Endothelial cell of umbilical vein (primary cell): Measurements from ENCODE around the gene COL6A2. TPM values are rescaled to one million over a fixed set of nuclear protein-coding genes. Genes with fewer than 3 reads are reported as not detected.
"Not testable (repeated sequence)": the region's sequence is repeated elsewhere in the genome, so short reads cannot be mapped to it uniquely, and the experiment has no call there.

ENCODE experiments used
- BruUV-seq: library from RNA; stranded (reverse); fragments of 400-500 nt; replicated peaks from 2 replicates; lab custom pipeline; 2021; lab: Mats Ljungman, UMichigan
- CTCF ChIA-PET: fragments of 300-600, 350-600 bp; sonication (Branson Sonifier 250); formaldehyde crosslinking; loops from one replicate; lab custom pipeline; 2021; ENCODE audit warnings: antibody characterized with exemption, inconsistent platforms; lab: Charles Lee
- POLR2A ChIA-PET: fragments of 300-600, 350-600 bp; sonication (Branson Sonifier 250); formaldehyde crosslinking; loops from one replicate; lab custom pipeline; 2021; ENCODE audit warnings: antibody characterized with exemption, inconsistent platforms; lab: Charles Lee
- DNase-seq: peaks from one replicate; pipeline ENCODE4 v3.0.0-alpha.2; 2011; ENCODE audit warnings: low read depth, low spot score
- FAIRE-seq: peaks from 2 replicates; lab custom pipeline; 2011; peaks lifted over from hg19 to GRCh38; lab: Jason Lieb, UNC
- H2AFZ ChIP-seq: 2 replicates; pipeline ENCODE4 v1.6.0; 2012; ENCODE audit warnings: low read depth, low read length, control low read depth, inconsistent platforms
- H3K27ac ChIP-seq: 2 replicates; pipeline ENCODE4 v1.5.1; 2011; ENCODE audit warnings: low read depth, mild to moderate bottlenecking, control low read depth, low read length, moderate library complexity; ENCODE audit not compliant: insufficient read depth
- H3K27me3 ChIP-seq, 2 experiments: 2 replicates each; pipeline versions ENCODE4 v1.6.0 to v1.6.1; 2011; ENCODE audit warnings: low read length in 2 of 2, mixed read lengths in 1 of 2; ENCODE audit not compliant: control insufficient read depth in 2 of 2, insufficient read depth in 2 of 2
- H3K36me3 ChIP-seq, 2 experiments: 2 replicates in 1 of 2; 3 replicates in 1 of 2; pipeline ENCODE4 v1.5.1; 2011; ENCODE audit warnings: low read length in 2 of 2, mild to moderate bottlenecking in 1 of 2, moderate library complexity in 1 of 2; ENCODE audit not compliant: control insufficient read depth in 2 of 2, insufficient read depth in 2 of 2; ENCODE audit errors: extremely low read depth in 1 of 2
- H3K4me1 ChIP-seq: 3 replicates; pipeline ENCODE4 v1.5.1; 2011; ENCODE audit warnings: mild to moderate bottlenecking, low read length; ENCODE audit not compliant: control insufficient read depth, insufficient read depth; ENCODE audit errors: extremely low read depth
- H3K4me2 ChIP-seq: 2 replicates; pipeline ENCODE4 v1.6.1; 2011; ENCODE audit warnings: low read length, control low read depth, mixed read lengths; ENCODE audit not compliant: insufficient read depth
- H3K4me3 ChIP-seq, 3 experiments: fragments of 200-600 bp in 1 of 3; sonication (generic), shearing (Covaris generic) in 1 of 3; replicated peaks in 1 of 3; 2 replicates each; pipeline ENCODE4 v1.5.1; 2011 to 2016; ENCODE audit warnings: control low read depth in 3 of 3, low read length in 3 of 3, mild to moderate bottlenecking in 2 of 3, inconsistent platforms in 1 of 3, low read depth in 1 of 3, moderate library complexity in 1 of 3; ENCODE audit not compliant: insufficient read depth in 1 of 3
- H3K79me2 ChIP-seq: 2 replicates; pipeline ENCODE4 v1.6.0; 2012; ENCODE audit warnings: low read length, inconsistent platforms; ENCODE audit not compliant: control insufficient read depth, insufficient read depth
- H3K9ac ChIP-seq: replicated peaks from 2 replicates; pipeline ENCODE3; 2011; ENCODE audit warnings: low read length, control low read depth; ENCODE audit not compliant: insufficient read depth; ENCODE audit errors: extremely low read depth
- H3K9me1 ChIP-seq: replicated peaks from 3 replicates; pipeline ENCODE4 v1.6.0; 2011; ENCODE audit warnings: mild to moderate bottlenecking, low read length; ENCODE audit not compliant: control insufficient read depth, insufficient read depth; ENCODE audit errors: extremely low read depth
- H3K9me3 ChIP-seq: replicated peaks from 2 replicates; pipeline ENCODE4 v1.5.1; 2012; ENCODE audit warnings: low read length, inconsistent platforms; ENCODE audit not compliant: control insufficient read depth, insufficient read depth
- H4K20me1 ChIP-seq: replicated peaks from 2 replicates; pipeline ENCODE3; 2011; ENCODE audit warnings: mild to moderate bottlenecking, low read length; ENCODE audit not compliant: control insufficient read depth, insufficient read depth; ENCODE audit errors: extremely low read depth
- CTCF ChIP-seq, 2 donors: IDR thresholded peaks; 1 replicate in 1 of 2; 2 replicates in 1 of 2; pipeline ENCODE4 v1.5.1; 2011; ENCODE audit warnings: low read length in 2 of 2, mild to moderate bottlenecking in 2 of 2, moderate library complexity in 2 of 2, control low read depth in 1 of 2, inconsistent platforms in 1 of 2, low read depth in 1 of 2; ENCODE audit not compliant: insufficient read depth in 1 of 2; ENCODE audit errors: extremely low read depth in 1 of 2
- EZH2 ChIP-seq: IDR thresholded peaks from 2 replicates; pipeline ENCODE4 v1.6.1; 2012; ENCODE audit warnings: borderline replicate concordance, low read depth, mild to moderate bottlenecking, moderate library complexity, low read length, inconsistent platforms; ENCODE audit not compliant: severe bottlenecking
- FOS ChIP-seq: IDR thresholded peaks from 2 replicates; pipeline ENCODE4 v1.6.1; 2011; ENCODE audit warnings: mild to moderate bottlenecking, low read length, moderate library complexity, borderline replicate concordance; ENCODE audit not compliant: insufficient read depth
- JUN ChIP-seq: IDR thresholded peaks from 2 replicates; pipeline ENCODE4 v1.6.1; 2011; ENCODE audit warnings: borderline replicate concordance, low read depth; ENCODE audit not compliant: insufficient read length, insufficient read depth
- POLR2A ChIP-seq: IDR thresholded peaks from 2 replicates; pipeline ENCODE4 v1.6.1; 2012; ENCODE audit warnings: low read depth, mild to moderate bottlenecking, control low read depth, low read length
- POLR2AphosphoS5 ChIP-seq: IDR thresholded peaks from 2 replicates; pipeline ENCODE4 v1.6.1; 2012; ENCODE audit warnings: low read depth, mild to moderate bottlenecking, control low read depth, low read length, moderate library complexity; ENCODE audit not compliant: insufficient read depth
- dilution Hi-C: fragments of 300-500 bp; cut with MboI; formaldehyde crosslinking; loops from one replicate; pipeline ENCODE4 v1.15.0; 2019; ENCODE audit warnings: low sequenced_read_pairs; ENCODE audit not compliant: extremely low pct_ligation_motif_present
- intact Hi-C: fragments of 100-400 bp; cut with micrococcal nuclease; formaldehyde crosslinking; loops from one replicate; pipeline ENCODE4 v1.10.0; 2022
- polyA plus RNA-seq, 4 experiments: library from polyadenylated mRNA; depleted of rRNA in 3 of 4; stranded (reverse) in 3 of 4; unstranded in 1 of 4; fragments of >200 nt; gene quantifications; 2 replicates each; pipeline versions ENCODE4 v1.2.1 to v1.2.3, GENCODE V29; 2011 to 2012; ENCODE audit warnings: missing spikeins in 1 of 4
- total RNA-seq: library from RNA; stranded (reverse); gene quantifications from 2 replicates; pipeline ENCODE4 v1.2.3, GENCODE V29; 2021

Gene COL6A2
- total and polyA plus RNA-seq, 2 donors (not counting 3 experiments of a cell fraction or from before 2014, with no cell fraction given): 3.4 to 6.1 TPM

GRCh38 chr21:46076724-46077123, 21.2 kb upstream of the COL6A2 start:
- CTCF ChIA-PET: not testable (repeated sequence)

GRCh38 chr21:46077674-46078101, 20.2 kb upstream of the COL6A2 start:
- dilution Hi-C loops: no loop called here

More at GRCh38 chr21:46076724-46077123, 21.2 kb upstream of the COL6A2 start:
- H4K20me1 ChIP-seq, H3K4me3 ChIP-seq, DNase-seq, H3K9me3 ChIP-seq, H3K4me1 ChIP-seq, H2AFZ ChIP-seq, H3K36me3 ChIP-seq, FAIRE-seq, H3K27me3 ChIP-seq, BruUV-seq, intact Hi-C loops, H3K9me1 ChIP-seq, POLR2A ChIA-PET, H3K9ac ChIP-seq, H3K4me2 ChIP-seq, H3K27ac ChIP-seq, dilution Hi-C loops, H3K79me2 ChIP-seq: not testable (repeated sequence)

More at GRCh38 chr21:46077674-46078101, 20.2 kb upstream of the COL6A2 start:
- Histone ChIP-seq H3K27me3 (peaks cover 0 to 1% of the 10 kb centered on the region in 2 experiments), H3K36me3 (no peaks in the 10 kb centered on the region), H3K27ac (no peak overlapping the region), H3K79me2 (no peaks in the 10 kb centered on the region), H3K9me1 (no peaks in the 10 kb centered on the region), H3K4me2 (no peak overlapping the region), H4K20me1 (no peaks in the 10 kb centered on the region), H3K4me3 (no peak overlapping the region), H3K9me3 (no peaks in the 10 kb centered on the region), H3K9ac (no peak overlapping the region), H3K4me1 (no peaks in the 10 kb centered on the region), H2AFZ (no peak overlapping the region)
- TF ChIP-seq JUN: no peak
- no peak for TF ChIP-seq POLR2A
- no peak for TF ChIP-seq EZH2
- TF ChIP-seq CTCF (IDR thresholded peaks at IDR 0.05; ENCODE audit: extremely low read depth in 1 of 2, insufficient read depth in 1 of 2, low read depth in 1 of 2, low read length in 2 of 2): no peak
- no peak for TF ChIP-seq POLR2AphosphoS5
- TF ChIP-seq FOS: no peak
- FAIRE-seq (no peak), DNase-seq (no peak)
- POLR2A ChIA-PET: no interaction called here
- CTCF ChIA-PET: no interaction called here
- no TSS peak for BruUV-seq
- intact Hi-C loops: no loop called here
